ENCODE results near the gene GGPS1. TPM values are rescaled to one million over a fixed set of nuclear protein-coding genes. Genes with fewer than 3 reads are reported as not detected.

GGPS1 gene
- total RNA-seq, 6 donors from 2014 or later = 5.0 to 32.6 (median 25.4) TPM

DNA sequence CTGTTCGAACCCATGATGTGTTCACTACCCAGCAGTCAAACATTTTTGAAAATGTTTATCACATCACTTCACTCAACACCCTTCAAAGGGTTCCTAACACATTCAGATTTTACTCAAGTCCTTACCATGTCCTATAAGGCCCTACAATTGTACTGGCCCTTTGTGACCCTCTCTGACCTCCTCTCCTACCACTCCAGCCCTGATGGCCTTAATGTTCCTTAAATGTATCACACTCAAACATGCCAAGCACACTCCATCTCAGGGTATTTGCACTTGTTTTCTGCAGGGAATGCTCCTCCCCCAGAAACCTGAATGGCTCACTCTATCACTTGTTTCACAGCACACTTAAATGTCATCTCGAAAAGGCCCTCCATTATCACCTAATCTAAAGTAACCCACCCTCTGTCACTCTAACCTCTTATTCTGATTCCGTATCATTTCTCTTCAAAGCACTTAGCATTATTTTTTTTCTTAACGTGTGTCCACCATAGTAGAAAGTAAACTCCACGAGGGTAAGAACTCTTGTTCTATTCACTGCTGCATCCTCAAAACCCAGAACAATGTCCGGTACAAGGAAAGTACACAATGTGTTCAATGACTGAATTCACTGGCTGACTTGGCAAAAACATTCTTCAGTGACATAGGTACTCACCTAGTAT, 7.7 kb upstream of the GGPS1 start:
- Histone ChIP-seq H3K9me3 (no peaks in the 10 kb centered on the region), H3K4me1 (peaks cover 15 to 66% (median 34%) of the 10 kb centered on the region in 4 donors), H3K4me3 (no peak overlapping the region), H3K27me3 (no peaks in the 10 kb centered on the region), H3K36me3 (peaks cover 0 to 17% (median 4%) of the 10 kb centered on the region in 4 donors), H3K27ac (peak overlapping the region in 1 of 4 donors; percentile 8)
- DNase-seq (no peak), ATAC-seq (ENCODE audit: low FRiP score in 2 of 2) (no peak)
- TF ChIP-seq, protein P1, sequence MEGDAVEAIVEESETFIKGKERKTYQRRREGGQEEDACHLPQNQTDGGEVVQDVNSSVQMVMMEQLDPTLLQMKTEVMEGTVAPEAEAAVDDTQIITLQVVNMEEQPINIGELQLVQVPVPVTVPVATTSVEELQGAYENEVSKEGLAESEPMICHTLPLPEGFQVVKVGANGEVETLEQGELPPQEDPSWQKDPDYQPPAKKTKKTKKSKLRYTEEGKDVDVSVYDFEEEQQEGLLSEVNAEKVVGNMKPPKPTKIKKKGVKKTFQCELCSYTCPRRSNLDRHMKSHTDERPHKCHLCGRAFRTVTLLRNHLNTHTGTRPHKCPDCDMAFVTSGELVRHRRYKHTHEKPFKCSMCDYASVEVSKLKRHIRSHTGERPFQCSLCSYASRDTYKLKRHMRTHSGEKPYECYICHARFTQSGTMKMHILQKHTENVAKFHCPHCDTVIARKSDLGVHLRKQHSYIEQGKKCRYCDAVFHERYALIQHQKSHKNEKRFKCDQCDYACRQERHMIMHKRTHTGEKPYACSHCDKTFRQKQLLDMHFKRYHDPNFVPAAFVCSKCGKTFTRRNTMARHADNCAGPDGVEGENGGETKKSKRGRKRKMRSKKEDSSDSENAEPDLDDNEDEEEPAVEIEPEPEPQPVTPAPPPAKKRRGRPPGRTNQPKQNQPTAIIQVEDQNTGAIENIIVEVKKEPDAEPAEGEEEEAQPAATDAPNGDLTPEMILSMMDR (IDR thresholded peaks at IDR 0.05) = no peak
- TF ChIP-seq POLR2AphosphoS5 (IDR thresholded peaks at IDR 0.05) (no peak), EP300 (IDR thresholded peaks at IDR 0.05) (no peak), POLR2A (IDR thresholded peaks at IDR 0.05) (no peak)
- 57 to 65% methylated on average over 6 of the region's 6 CpGs for WGBS, 2 donors

GRCh38 chr1:235324296-235324695, 4.1 kb upstream of the GGPS1 start:
- no peak for DNase-seq
- H3K9me3 ChIP-seq = no peaks in the 10 kb centered on the region
- peaks cover 22 to 58% (median 32%) of the 10 kb centered on the region in 4 donors for H3K4me1 ChIP-seq
- 95% methylated on average over 5 of the region's 5 CpGs for WGBS, 2 donors
- no peak overlapping the region for H3K27ac ChIP-seq
- peaks cover 0 to 5% (median 0%) of the 10 kb centered on the region in 4 donors for H3K36me3 ChIP-seq
- no peak overlapping the region for H3K4me3 ChIP-seq
- TF ChIP-seq, protein P1 (IDR thresholded peaks at IDR 0.05) = no peak
- TF ChIP-seq EP300 (IDR thresholded peaks at IDR 0.05) (no peak), POLR2AphosphoS5 (IDR thresholded peaks at IDR 0.05) (no peak), POLR2A (IDR thresholded peaks at IDR 0.05) (no peak)
- ATAC-seq (ENCODE audit: low FRiP score in 2 of 2) = no peak
- H3K27me3 ChIP-seq = no peaks in the 10 kb centered on the region

GRCh38 chr1:235325139-235325538, 3.2 kb upstream of the GGPS1 start:
- TF ChIP-seq, protein P1 (IDR thresholded peaks at IDR 0.05) = no peak
- no peak for TF ChIP-seq EP300 (IDR thresholded peaks at IDR 0.05)
- TF ChIP-seq POLR2AphosphoS5 (IDR thresholded peaks at IDR 0.05) = no peak
- no peak for TF ChIP-seq POLR2A (IDR thresholded peaks at IDR 0.05)
- Histone ChIP-seq H3K4me1 (peaks cover 29 to 59% (median 38%) of the 10 kb centered on the region in 4 donors), H3K9me3 (no peaks in the 10 kb centered on the region), H3K27ac (no peak overlapping the region), H3K27me3 (no peaks in the 10 kb centered on the region), H3K36me3 (no peaks in the 10 kb centered on the region), H3K4me3 (peak overlapping the region in 2 of 4 donors; percentile 1 to 96)
- DNase-seq (no peak), ATAC-seq (ENCODE audit: low FRiP score in 2 of 2) (no peak)
- 19 to 20% methylated on average over 3 of the region's 3 CpGs for WGBS, 2 donors

DNA sequence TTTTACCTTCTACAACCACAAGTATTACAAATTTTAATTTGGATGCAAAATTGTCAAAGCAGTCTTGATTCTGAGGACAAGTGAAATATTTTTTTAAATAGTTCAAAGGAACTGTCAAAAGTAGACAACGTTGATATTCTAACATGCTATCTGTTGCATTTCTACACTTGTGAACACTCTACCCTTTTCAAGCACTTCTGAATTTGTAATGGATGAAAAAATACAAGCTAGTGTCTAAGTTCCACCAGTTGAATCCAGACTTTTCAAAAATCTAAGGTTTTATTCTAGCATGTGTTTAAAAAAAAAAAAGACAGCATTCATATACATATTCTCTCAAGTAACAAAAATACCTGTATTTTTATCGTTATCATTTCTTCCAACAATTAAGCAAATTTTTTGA, 2.5 kb upstream of the GGPS1 start:
- peak overlapping the region in 1 of 4 donors; percentile 97 for H3K27ac ChIP-seq
- no peaks in the 10 kb centered on the region for H3K36me3 ChIP-seq
- H3K9me3 ChIP-seq = no peaks in the 10 kb centered on the region
- no peak for ATAC-seq (ENCODE audit: low FRiP score in 2 of 2)
- TF ChIP-seq POLR2AphosphoS5 (IDR thresholded peaks at IDR 0.05) = no peak
- TF ChIP-seq POLR2A (IDR thresholded peaks at IDR 0.05) = no peak
- no peak for TF ChIP-seq EP300 (IDR thresholded peaks at IDR 0.05)
- TF ChIP-seq, protein P1 (IDR thresholded peaks at IDR 0.05) = no peak
- WGBS, 2 donors = 32 to 34% methylated on average over 2 of the region's 2 CpGs
- H3K4me1 ChIP-seq = peaks cover 36 to 59% (median 43%) of the 10 kb centered on the region in 4 donors
- no peaks in the 10 kb centered on the region for H3K27me3 ChIP-seq
- no peak for DNase-seq
- H3K4me3 ChIP-seq = peak overlapping the region in 3 of 4 donors; percentile 67 to 96 (median 96)
